ENCODE results near the gene DBNDD2. TPM values are rescaled to one million over a fixed set of nuclear protein-coding genes. Genes with fewer than 3 reads are reported as not detected.

DBNDD2 gene
- polyA plus RNA-seq, 4 donors: 21.9 to 26.2 (median 24.5) TPM

GRCh38 chr20:45377269-45377668 is 30.8 kb upstream of the DBNDD2 start:
- no peak for DNase-seq (ENCODE audit: low read depth in 4 of 4, low spot score in 2 of 4)

- DNase-seq (ENCODE audit: low read depth in 4 of 4, low spot score in 2 of 4): no peak
These were observed 29.9 kb upstream of the DBNDD2 start, which contains the start of gene TP53TG5 for GRCh38 chr20:45378191-45378590. TSS of gene TP53TG5 (minus strand) at chr20:45378325. CDS start at chr20:45378236, 89 bp downstream.

GRCh38 chr20:45387274-45387673 is 20.8 kb upstream of the DBNDD2 start:
- no peak for DNase-seq (ENCODE audit: low read depth in 4 of 4, low spot score in 2 of 4)

- no peak for DNase-seq (ENCODE audit: low read depth in 4 of 4, low spot score in 2 of 4)
These were observed 17.2 kb upstream of the DBNDD2 start for GRCh38 chr20:45390931-45391330.

- no peak for DNase-seq (ENCODE audit: low read depth in 4 of 4, low spot score in 2 of 4)
These were observed 16.5 kb upstream of the DBNDD2 start for GRCh38 chr20:45391559-45391958.

GRCh38 chr20:45392733-45393132 is 15.4 kb upstream of the DBNDD2 start:
- DNase-seq (ENCODE audit: low read depth in 4 of 4, low spot score in 2 of 4): no peak

- no peak for DNase-seq (ENCODE audit: low read depth in 4 of 4, low spot score in 2 of 4)
These were observed 13.6 kb upstream of the DBNDD2 start for GRCh38 chr20:45394221-45395113.

GRCh38 chr20:45395114-45395415 is 13.0 kb upstream of the DBNDD2 start:
- DNase-seq (ENCODE audit: low read depth in 4 of 4, low spot score in 2 of 4): no peak

- DNase-seq (ENCODE audit: low read depth in 4 of 4, low spot score in 2 of 4): no peak
These were observed 9.1 kb upstream of the DBNDD2 start for GRCh38 chr20:45399018-45399417.

GRCh38 chr20:45400346-45401031 is 7.6 kb upstream of the DBNDD2 start:
- DNase-seq (ENCODE audit: low read depth in 4 of 4, low spot score in 2 of 4): no peak

GRCh38 chr20:45402946-45403345 is 5.1 kb upstream of the DBNDD2 start:
- DNase-seq (ENCODE audit: low read depth in 4 of 4, low spot score in 2 of 4): no peak

GRCh38 chr20:45404438-45404837 is 3.7 kb upstream of the DBNDD2 start:
- DNase-seq (ENCODE audit: low read depth in 4 of 4, low spot score in 2 of 4): no peak

GRCh38 chr20:45405571-45406259 is 2.4 kb upstream of the DBNDD2 start:
- peak in 1 of 4 donors; percentile 9 for DNase-seq (ENCODE audit: low read depth in 4 of 4, low spot score in 2 of 4)

- DNase-seq (ENCODE audit: low read depth in 4 of 4, low spot score in 2 of 4): peak in 3 of 4 donors; percentile 11 to 24 (median 12)
These were observed 1.6 kb upstream of the DBNDD2 start for GRCh38 chr20:45406260-45407066.

GRCh38 chr20:45407067-45407745 is 883 bp upstream of the DBNDD2 start:
- peak in 1 of 4 donors; percentile 20 for DNase-seq (ENCODE audit: low read depth in 4 of 4, low spot score in 2 of 4)

- DNase-seq (ENCODE audit: low read depth in 4 of 4, low spot score in 2 of 4): no peak
These were observed 641 bp downstream of the DBNDD2 start for GRCh38 chr20:45408646-45409213.

GRCh38 chr20:45409521-45410272 is 1.6 kb downstream of the DBNDD2 start:
- DNase-seq (ENCODE audit: low read depth in 4 of 4, low spot score in 2 of 4): no peak

- DNase-seq (ENCODE audit: low read depth in 4 of 4, low spot score in 2 of 4): no peak
These were observed 2.8 kb downstream of the DBNDD2 start for GRCh38 chr20:45410887-45411286.

GRCh38 chr20:45412653-45413052 is 4.6 kb downstream of the DBNDD2 start:
- no peak for DNase-seq (ENCODE audit: low read depth in 4 of 4, low spot score in 2 of 4)

All from left renal cortex interstitium (tissue), 4 donors.